ENCODE data around the gene KRAS.

Gene KRAS

GRCh38 chr12:25248137-25248536 lies 2.6 kb downstream of the KRAS start:
- TF ChIP-seq ZFX (IDR thresholded peaks at IDR 0.05; ENCODE audit: borderline replicate concordance) (no peak), CTCF (IDR thresholded peaks at IDR 0.05) (no peak)
- no peak overlapping the region for H3K27ac ChIP-seq

- H3K27ac ChIP-seq, result no peak overlapping the region
- TF ChIP-seq ZFX (IDR thresholded peaks at IDR 0.05; ENCODE audit: borderline replicate concordance), result no peak
- no peak for TF ChIP-seq CTCF (IDR thresholded peaks at IDR 0.05)
Observed at GRCh38 chr12:25245491-25245890, 5.2 kb downstream of the KRAS start.

GRCh38 chr12:25243680-25243990 lies 7.1 kb downstream of the KRAS start:
- no peak overlapping the region for H3K27ac ChIP-seq
- TF ChIP-seq CTCF (IDR thresholded peaks at IDR 0.05), result no peak
- no peak for TF ChIP-seq ZFX (IDR thresholded peaks at IDR 0.05; ENCODE audit: borderline replicate concordance)

- no peak for TF ChIP-seq CTCF (IDR thresholded peaks at IDR 0.05)
- no peak for TF ChIP-seq ZFX (IDR thresholded peaks at IDR 0.05; ENCODE audit: borderline replicate concordance)
- no peak overlapping the region for H3K27ac ChIP-seq
Observed at GRCh38 chr12:25242981-25243679, 7.6 kb downstream of the KRAS start.

- H3K27ac ChIP-seq, result no peak overlapping the region
- peak; percentile 97 for TF ChIP-seq CTCF (IDR thresholded peaks at IDR 0.05)
- TF ChIP-seq ZFX (IDR thresholded peaks at IDR 0.05; ENCODE audit: borderline replicate concordance), result no peak
Observed at GRCh38 chr12:25241167-25242020, 9.3 kb downstream of the KRAS start.

GRCh38 chr12:25236626-25237025 lies 14.1 kb downstream of the KRAS start:
- no peak for TF ChIP-seq ZFX (IDR thresholded peaks at IDR 0.05; ENCODE audit: borderline replicate concordance)
- no peak for TF ChIP-seq CTCF (IDR thresholded peaks at IDR 0.05)
- H3K27ac ChIP-seq, result no peak overlapping the region

GRCh38 chr12:25236190-25236589 lies 14.5 kb downstream of the KRAS start:
- H3K27ac ChIP-seq, result no peak overlapping the region
- no peak for TF ChIP-seq ZFX (IDR thresholded peaks at IDR 0.05; ENCODE audit: borderline replicate concordance)
- TF ChIP-seq CTCF (IDR thresholded peaks at IDR 0.05), result no peak
